Keratinocyte (primary cell): ENCODE results near the gene TJP3.

ENCODE experiments used
- EZH2 ChIP-seq: IDR thresholded peaks from one replicate; pipeline ENCODE4 v1.6.1; 2012; ENCODE audit warnings: inconsistent platforms, mild to moderate bottlenecking, low read length, moderate library complexity
- TF ChIP-seq, protein P1 (sequence below), 3 experiments: IDR thresholded peaks in 1 of 3; conservative IDR thresholded peaks in 1 of 3; optimal IDR thresholded peaks in 1 of 3; 2 replicates in 2 of 3; 3 replicates in 1 of 3; pipeline versions ENCODE3 to v1.5.1; 2011; ENCODE audit warnings: low read length in 3 of 3, mild to moderate bottlenecking in 3 of 3, moderate library complexity in 2 of 3, control low read depth in 1 of 3, inconsistent platforms in 1 of 3; ENCODE audit not compliant: insufficient read depth in 2 of 3; ENCODE audit errors: extremely low read depth in 1 of 3

DNA sequence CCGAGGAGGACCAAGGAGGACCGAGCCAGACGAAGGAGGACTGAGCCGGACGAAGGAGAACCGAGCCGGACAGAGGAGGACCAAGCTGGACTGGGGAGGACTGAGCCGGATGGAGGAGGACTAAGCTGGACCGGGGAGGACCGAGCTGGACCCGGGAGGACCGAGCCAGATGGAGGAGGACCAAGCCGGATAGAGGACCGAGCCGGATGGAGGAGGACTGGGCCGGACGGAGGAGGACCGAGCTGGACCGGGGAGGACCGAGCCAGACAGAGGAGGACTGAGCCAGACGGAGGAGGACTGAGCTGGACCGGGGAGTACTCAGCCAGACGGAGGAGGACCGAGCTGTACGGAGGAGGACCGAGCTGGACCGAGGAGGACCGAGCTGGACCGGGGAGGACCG, 11.1 kb upstream of the TJP3 start:
- TF ChIP-seq, protein P1, sequence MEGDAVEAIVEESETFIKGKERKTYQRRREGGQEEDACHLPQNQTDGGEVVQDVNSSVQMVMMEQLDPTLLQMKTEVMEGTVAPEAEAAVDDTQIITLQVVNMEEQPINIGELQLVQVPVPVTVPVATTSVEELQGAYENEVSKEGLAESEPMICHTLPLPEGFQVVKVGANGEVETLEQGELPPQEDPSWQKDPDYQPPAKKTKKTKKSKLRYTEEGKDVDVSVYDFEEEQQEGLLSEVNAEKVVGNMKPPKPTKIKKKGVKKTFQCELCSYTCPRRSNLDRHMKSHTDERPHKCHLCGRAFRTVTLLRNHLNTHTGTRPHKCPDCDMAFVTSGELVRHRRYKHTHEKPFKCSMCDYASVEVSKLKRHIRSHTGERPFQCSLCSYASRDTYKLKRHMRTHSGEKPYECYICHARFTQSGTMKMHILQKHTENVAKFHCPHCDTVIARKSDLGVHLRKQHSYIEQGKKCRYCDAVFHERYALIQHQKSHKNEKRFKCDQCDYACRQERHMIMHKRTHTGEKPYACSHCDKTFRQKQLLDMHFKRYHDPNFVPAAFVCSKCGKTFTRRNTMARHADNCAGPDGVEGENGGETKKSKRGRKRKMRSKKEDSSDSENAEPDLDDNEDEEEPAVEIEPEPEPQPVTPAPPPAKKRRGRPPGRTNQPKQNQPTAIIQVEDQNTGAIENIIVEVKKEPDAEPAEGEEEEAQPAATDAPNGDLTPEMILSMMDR (optimal IDR thresholded peaks at IDR 0.05 in 1 of 3, IDR thresholded peaks at IDR 0.05 in 1 of 3, conservative IDR thresholded peaks at IDR 0.05 in 1 of 3; ENCODE audit: extremely low read depth in 1 of 3, insufficient read depth in 2 of 3, low read length in 3 of 3), result no peak
- TF ChIP-seq EZH2, result no peak
